Measurements from ENCODE around the gene TAGLN2. TPM values are rescaled to one million over a fixed set of nuclear protein-coding genes. Genes with fewer than 3 reads are reported as not detected.
"Not testable (repeated sequence)": the region's sequence is repeated elsewhere in the genome, so short reads cannot be mapped to it uniquely, and the experiment has no call there.

The TAGLN2 gene
- total RNA-seq, 1 donor from 2014 or later, result 547 TPM

DNA sequence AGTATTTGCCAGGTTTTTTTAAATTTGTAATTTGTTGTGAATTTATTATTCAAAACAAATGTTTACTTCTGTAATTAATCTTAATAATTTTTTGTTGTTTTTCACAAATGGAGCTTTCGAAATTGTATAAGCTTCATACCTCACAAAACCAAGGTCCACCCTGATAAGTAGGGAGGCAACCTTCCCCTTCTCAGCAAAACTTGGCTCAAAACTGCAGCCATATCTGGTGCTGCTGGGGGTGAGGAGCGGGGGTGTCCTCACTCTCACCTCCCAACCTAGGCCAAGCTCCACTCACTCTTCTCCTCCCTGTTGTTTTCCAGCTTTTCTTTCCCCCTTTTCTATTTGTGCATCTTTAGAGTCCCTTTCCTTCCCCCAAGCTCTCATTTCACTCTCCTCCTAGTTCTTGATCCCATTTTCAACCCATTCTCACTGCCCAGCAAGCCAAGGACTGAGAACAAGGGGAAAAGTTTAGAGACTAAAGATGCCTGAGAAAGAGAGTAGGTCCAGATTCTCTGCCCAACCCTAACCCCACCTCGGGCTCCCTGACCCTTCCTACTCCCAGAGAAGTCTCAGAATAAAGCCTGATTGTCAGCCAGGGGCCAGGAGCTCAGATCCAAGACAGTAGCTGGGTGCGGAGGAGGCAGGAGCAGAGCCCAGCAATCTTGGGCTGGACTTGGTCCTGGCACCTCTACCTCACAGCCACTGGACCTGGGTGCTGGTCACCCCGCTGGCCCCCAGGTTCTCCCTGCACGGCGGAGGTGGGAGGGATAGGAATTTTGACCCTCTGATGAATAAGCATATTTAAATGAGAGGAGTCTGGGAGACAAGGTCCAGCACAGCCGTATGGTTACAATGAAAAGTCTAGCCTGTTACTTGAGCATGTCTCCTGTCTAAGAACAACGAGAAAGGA, 17.0 kb downstream of the TAGLN2 start:
- intact Hi-C loops (cut with micrococcal nuclease), result no loop called here

DNA sequence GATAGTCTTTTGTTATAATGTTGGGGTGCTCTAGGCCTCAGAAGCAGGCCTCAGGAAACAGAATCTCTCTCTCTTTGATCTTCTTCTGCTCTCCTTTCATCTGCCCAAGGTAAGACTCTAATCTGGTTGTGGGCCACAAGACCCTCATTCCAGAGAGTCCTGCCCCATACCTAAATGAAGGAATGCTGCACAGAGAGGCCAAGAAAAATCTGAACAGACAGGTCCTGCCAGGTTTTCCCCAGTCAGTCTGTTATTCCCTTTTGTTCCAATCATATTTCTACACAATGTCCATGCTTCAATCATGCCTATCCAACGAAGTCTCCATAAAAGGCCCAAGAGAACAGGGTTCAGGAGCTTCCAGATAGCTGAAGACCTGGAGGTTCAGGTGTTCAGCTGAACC, 18.3 kb downstream of the TAGLN2 start:
- intact Hi-C loops (cut with micrococcal nuclease), result no loop called here

DNA sequence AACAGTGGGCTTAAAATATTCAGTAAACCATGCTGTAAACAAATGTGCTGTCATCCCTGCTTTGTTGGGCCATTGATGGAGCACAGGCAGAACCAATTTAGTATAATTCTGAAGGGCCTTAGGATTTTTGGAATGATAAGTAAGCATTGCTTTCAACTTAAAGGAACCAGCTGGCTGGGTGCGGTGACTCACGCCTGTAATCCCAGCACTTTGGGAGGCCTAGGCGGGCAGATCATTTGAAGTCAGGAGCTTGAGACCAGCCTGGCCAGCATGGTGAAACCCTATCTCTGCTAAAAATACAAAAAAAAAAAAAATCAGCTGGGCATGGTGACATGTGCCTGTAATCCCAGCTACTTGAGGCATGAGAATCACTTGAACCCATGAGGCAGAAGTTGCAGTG, 21.3 kb downstream of the TAGLN2 start:
- intact Hi-C loops (cut with micrococcal nuclease), result not testable (repeated sequence)

DNA sequence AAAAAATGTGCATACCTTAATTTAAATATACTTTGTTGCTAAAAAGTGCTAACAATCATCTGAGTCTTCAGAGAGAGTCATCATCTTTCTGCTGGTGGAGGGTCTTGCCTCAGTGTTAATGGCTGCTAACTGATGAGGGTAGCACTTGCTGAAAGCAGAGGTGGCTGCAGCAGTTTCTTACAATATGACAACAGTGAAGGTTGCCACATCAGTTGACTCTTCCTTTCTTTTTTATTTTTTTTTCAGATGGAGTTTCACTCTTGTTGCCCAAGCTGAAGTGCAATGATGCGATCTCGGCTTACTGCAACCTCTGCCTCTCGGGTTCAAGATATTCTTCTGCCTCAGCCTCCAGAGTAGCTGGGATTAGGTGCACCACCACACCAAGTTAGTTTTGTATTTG, 22.8 kb downstream of the TAGLN2 start:
- intact Hi-C loops (cut with micrococcal nuclease), result no loop called here

DNA sequence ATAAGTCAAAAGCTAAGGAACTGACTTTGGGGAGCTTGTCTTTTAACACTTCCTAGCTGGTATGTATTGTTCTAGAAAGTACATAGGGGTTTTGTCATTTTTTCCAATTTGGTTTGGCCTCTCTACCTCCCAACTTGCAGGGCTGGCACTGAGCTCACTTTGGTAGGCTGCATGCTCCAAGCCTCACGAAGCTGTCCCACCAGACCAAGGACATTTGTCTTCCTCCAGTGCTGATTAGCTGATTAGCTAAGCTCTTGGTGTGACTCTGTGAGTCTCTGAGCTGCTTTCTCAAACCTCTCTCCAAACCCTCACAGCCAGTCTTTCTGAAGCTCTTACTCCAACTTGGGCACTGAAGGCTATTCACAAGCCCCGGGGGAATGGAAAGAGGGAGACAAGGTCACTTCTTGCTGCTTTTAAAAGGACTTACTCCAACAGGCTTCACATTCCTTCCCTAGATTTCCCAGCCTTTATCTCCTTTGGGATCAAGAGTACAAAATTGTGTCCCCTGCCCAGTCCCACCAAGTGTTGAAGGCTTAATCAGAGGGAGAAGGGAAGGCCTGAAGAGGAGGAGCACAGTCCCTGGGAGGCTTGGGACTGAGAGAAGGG, 24.4 kb downstream of the TAGLN2 start:
- intact Hi-C loops (cut with micrococcal nuclease), result no loop called here

DNA sequence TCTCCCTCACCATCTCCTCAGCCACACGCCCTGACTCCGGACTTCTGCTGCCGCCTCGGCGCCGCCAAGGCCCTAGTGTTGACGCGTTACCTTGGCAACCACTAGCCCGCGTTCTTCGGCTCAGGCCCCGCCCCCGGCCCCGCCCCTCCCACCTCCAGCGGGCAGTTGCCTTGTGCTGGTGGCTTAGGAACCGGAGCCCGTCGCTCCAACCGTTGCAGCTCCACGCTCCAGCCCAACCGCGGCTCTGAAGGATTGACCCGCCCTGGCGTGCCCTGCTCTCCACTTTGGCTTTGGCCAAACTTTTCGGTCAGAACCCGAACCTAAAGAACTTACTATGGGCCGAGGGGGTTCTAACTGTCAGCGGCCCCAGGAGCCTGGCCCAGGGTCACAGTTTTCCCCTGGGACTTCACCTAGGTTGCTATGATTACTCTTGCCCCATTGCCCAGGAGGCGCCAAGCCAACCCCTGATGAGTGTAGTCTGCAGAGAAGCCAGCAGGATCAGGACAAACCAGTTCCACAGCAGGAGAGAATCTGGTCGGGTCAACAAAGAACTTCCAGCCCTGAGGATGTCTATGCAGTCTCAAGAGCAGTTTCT, 25.1 kb downstream of the TAGLN2 start, which contains the start of gene CFAP45:
Gene CFAP45, minus strand, starts transcription at position 80 of the 595 bp plus-strand sequence. Its CDS starts 67 bp downstream, at position 13.
- intact Hi-C loops (cut with micrococcal nuclease), result no loop called here

DNA sequence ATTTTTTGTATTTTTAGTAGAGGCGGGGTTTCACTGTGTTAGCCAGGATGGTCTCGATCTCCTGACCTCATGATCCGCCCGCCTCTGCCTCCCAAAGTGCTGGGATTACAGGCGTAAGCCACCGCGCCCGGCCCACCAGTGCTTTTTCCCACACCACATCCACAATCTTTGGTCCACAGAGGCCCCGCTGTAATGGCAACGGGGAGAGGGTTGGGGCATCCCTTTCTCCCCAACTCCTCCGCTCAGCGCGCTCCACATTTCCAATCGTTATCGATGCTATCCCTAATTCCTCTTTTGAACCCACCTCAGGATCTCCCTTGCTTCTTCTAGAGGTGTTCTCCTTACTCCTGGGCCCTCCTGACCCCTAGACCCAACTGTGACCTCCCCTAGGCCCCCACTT, 25.7 kb downstream of the TAGLN2 start:
- intact Hi-C loops (cut with micrococcal nuclease), result not testable (repeated sequence)

DNA sequence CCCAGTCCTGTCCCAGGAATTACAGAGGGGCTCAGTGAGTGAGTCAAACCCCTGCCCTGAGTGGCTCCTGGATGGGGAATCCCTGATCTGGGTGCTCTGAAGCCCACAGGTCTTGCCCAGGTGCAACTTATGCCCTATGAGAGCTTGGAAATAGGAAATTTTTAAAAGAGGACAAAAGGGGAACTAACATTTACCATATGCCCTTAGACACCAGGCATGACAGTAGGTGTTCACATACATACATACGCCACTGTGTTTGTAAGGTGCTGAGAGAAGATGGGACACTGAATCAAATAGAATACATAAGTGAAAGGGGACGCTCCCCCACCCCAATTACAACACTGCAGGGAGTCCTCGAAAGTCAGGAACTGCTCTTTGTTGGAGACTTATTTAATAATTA, 26.8 kb downstream of the TAGLN2 start:
- intact Hi-C loops (cut with micrococcal nuclease), result no loop called here

DNA sequence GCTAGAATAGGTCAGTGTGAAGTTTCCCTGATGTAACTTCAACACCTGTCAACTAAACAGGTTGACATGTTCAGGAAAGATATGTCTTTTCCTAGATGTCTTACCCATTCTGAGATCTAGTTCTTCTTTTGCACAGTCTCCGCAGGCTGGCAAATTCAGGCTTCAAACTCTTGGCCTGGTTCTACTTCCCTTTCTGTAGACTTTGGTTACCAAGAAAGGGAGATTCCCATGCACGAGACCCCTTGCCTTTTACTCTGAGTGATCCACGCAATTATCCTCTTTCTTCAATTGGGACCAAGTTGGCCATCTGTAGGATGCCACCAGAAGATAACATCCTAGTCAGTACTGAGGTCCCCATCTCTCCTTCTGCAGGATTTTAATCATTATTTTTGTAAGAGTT, 27.3 kb downstream of the TAGLN2 start:
- intact Hi-C loops (cut with micrococcal nuclease), result no loop called here

DNA sequence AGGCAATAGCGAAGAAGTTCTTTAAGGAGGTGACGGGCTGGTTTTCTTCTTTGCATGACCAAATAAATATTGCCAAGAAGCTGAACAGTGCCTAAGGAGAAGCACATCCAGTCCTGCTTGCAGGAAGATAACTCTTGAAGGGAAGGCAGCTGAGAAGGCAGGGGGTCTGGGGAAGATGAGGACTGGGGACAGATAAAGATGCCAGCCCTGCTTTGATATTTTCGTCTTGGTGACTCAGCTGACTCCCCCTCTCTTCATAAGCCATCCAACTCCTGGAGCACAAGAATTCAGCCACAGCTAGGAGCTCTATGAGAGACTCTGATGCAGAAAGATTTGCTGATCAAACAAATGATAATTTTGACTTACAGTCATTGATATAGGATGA, 28.8 kb downstream of the TAGLN2 start:
- intact Hi-C loops (cut with micrococcal nuclease), result no loop called here

DNA sequence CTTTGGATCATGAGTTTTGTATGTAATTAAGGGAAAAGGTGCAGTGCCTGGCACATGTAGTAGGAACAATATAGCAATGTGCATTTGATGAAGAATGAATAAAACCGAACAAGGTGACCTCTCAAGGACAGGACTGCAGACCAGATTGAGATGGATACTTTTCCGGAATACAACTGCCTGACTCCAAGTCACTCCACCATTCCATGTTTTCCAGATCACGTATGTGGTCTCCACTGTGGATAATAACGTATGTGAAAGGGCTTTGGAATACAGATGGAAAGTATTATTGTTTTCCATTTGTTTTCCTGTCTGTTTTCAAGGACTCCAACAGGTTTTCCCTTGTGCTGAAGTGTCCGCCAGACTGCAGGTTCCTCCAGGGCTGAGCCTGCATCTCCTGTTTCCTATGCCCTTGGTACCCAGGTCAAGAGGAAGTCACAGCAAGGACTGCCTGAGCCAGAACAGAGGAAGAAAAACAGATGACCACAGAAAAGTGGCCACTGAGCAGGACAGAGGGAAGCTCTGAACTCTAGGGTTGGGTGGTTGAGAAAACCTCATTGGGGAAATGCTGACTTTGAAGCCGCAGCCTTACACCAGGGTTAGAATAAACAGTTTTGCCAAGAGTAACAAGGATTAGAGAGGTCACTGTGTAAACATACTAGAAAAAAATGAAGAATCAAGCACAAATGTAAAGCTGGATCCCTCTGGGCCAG, 29.3 kb downstream of the TAGLN2 start:
- intact Hi-C loops (cut with micrococcal nuclease), result no loop called here

DNA sequence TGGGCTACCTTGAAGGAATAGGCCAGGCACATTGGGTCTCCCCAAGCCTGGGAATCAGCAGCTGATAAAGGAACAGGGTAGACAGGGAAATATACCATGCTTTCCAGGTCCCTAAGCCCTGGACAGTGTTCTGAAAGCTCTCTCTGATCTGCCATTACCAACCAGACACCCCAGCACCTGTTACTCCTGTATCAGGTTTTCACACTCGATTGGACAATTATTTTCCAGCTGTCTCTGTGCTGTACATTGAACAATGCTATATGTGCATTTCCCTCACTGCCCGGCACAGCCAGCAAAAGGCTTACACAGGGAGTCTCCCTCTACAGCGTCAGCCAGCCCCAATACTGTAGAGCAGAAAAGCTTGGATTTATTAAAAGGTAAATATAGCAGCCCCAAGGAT, 30.0 kb downstream of the TAGLN2 start:
- intact Hi-C loops (cut with micrococcal nuclease), result no loop called here

DNA sequence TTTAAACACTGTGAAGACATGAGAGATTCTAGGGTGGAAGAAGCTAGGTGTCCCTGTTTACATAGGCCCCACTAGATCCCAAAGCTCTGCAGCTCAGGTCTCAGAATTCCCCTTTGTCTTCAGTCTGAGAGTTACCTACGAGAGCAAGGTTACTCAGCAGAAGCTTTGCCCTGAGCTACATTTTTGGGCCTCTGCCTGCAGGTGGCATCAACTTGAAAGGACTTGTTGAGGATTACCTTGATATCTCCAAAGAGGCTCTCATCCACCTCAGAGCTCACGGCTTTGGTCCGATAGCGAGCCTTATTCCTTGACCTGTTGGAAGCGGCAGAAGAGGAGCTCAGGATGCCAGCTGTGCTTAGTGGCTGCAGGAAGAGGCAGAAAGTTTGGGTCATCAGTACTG, 32.4 kb downstream of the TAGLN2 start:
- intact Hi-C loops (cut with micrococcal nuclease), result loop anchor here (1.0 to 2.0 kb wide), 2 partner anchors 32 to 114 kb away; partner anchors contain the start of gene TAGLN2

DNA sequence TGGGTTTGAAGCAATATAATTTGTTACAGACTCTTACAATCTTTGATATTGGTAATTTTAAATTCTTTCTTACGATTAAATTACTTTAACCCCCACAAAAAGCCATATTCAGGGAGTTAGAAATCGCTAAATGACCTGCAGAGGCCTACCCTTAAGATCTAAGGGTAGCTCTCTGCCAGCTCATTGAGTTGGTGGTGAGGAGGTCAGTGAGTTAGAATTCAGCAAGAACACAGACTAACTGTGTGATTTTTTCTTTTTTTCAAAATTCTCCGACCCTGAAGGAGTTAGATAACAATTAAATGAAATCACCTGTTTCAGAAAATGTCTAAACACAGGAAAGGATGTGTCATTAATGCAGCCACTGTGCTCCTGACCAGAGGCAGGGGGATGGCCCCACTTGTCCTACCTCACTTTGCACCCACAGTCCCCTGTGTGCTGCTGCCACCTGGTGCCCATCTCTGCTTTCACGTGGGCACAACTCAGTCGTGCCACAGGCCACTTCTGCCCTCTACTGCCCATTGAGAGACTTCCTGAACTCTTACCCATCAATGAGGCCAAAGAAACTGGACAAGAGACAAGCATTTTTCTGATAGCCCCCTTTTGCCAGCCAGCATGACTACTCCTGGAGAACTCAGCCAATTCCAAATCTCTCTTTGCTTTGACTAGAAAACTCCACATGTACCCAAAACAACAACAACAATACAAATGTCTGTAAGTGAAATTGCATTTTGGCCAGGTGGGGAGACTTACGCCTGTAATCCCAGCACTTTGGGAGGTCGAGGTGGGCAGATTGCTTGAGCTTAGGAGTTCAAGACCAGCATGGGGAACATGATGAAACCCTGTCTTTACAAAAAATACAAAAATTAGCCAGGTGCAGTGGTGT, 33.8 kb downstream of the TAGLN2 start:
- intact Hi-C loops (cut with micrococcal nuclease), result loop anchor here (1.0 to 2.0 kb wide), 4 partner anchors 33 to 111 kb away; partner anchors contain the start of genes DUSP23 and TAGLN2

DNA sequence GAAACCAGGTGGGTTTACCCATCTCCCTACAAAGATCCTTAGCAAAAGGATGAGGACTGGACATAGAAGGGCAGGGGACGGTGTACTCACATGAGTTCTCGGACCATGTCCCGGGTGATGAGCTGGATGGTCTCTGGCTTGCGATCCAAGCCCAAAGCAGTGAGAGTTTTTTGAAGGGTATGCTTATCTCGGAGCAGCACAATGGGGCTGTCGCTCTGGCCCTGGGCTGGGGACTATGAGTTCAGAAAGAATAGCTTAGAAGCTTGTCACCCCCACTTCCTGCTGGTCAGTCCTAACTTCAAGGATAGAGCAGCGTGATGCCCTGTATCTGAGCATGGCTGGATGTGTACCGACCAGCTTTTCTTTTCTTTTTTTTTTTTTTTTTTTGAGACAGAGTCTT, 34.9 kb downstream of the TAGLN2 start:
- intact Hi-C loops (cut with micrococcal nuclease), result loop anchor here (2.0 kb wide), 1 partner anchor 36 kb away; no protein-coding TSS in a partner anchor

DNA sequence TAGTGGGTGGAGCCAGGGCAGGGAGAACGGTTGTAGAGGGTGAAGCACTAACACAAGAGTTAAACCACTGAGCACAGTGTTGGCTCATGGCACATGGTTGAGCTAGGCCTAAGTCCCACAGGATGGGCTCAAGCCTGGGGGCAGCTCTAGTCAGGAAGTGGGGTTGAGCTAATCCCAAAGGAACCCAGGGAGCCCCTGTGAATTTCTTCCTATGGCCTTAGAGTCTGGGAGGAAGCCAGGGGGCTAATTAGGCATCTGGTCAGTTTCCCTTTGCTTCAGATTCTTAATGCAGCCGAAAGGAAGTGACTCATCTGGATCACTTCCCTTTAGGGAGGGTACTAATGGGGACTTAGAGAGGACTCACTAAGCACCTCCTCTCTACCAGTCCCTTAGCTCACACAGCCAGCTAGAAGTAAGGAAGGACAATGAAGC, 35.5 kb downstream of the TAGLN2 start:
- intact Hi-C loops (cut with micrococcal nuclease), result loop anchor here (2.0 kb wide), 1 partner anchor 35 kb away; no protein-coding TSS in a partner anchor

DNA sequence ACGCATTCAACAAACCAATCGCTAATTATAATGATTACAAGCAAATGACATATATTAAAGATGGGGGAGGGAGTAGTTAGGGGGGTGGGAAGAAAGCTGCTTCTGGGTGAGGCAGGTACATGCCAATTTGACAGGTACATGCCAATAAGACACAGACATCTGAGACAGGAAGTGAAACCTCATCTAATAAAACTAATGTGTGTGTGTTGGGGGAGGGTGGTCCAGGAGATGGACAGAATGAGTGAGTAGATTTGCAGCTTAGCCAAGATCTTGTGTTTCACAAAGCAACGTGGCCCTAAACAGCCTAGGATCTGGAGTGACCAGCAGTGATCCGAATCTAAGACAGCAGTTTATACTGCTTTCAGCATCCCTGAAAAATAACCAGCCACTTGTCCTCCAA, 36.1 kb downstream of the TAGLN2 start:
- intact Hi-C loops (cut with micrococcal nuclease), result no loop called here

DNA sequence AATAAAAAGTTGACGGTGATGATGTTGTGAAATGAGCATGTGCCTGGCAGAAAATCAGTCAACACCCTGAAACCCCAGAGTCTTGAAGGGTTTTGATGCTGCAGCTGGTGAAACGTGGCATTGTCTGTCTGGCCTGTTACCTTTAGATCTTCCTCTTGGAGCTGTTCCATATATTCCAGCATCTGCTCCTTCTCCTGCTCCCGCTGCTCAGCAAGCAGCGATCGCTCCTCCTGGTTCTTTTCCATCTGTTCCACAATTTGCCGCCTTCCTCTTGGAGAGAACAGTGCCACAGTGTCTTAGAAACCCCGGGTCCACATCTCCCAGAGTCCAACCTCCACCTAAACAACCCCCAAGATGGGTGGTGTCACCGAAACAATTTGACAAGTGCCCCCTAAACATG, 41.0 kb downstream of the TAGLN2 start:
- intact Hi-C loops (cut with micrococcal nuclease), result no loop called here

DNA sequence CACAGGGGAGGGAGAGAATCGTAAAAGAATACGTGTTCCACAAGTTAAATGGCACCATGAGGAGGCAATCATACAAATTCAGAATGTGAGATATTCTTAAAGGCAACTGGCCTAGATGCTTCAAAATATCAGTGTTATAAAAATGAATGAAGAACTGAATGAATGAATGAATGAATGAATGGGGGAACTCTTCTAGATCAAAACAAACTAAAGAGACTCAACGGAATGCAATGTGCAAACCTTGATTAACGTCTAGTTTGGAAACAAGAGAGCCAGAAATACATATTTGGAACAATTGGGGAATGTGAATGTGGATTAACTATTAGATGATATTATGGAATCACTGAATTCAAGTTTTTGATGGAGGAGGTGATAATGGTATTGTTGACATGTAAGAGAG, 42.2 kb downstream of the TAGLN2 start:
- intact Hi-C loops (cut with micrococcal nuclease), result no loop called here

DNA sequence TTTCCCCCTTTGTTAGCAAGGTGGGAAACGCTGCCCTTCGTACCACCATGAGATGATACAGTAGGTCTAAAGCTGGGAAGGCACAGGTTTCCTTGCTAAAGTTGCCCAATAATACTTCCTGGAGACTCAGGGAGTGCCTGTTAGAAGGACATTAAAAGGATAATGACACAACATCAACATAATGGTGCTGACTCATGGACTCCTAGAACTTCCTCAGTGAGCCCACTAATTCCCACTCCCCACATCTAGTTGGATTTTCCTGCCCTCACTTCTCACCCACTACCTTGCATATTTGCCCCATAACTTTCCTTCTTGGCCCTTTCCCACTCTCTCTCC, 42.8 kb downstream of the TAGLN2 start:
- intact Hi-C loops (cut with micrococcal nuclease), result no loop called here

Data from T-helper 2 cell treated with Interferon-gamma antibody and Interleukin-4, amounts not matched to agents 100 ng/mL and 5 ng/mL, for 36 hours (primary cell).